NCI-H82 treated with DMSO at 0.1 percent for 48 hours (cell line): ENCODE data around the gene VGLL3.
"Not testable (repeated sequence)": the region's sequence is repeated elsewhere in the genome, so short reads cannot be mapped to it uniquely, and the experiment has no call there.

Source experiments
- DNase-seq: peaks from one replicate; lab custom pipeline; 2025; ENCODE audit not compliant: unreplicated experiment; lab: John Stamatoyannopoulos, UW

VGLL3 gene

GRCh38 chr3:86990734-86991481 is at the start of gene VGLL3:
Gene VGLL3, minus strand, starts transcription at chr3:86991149. Its CDS starts 406 bp downstream, at chr3:86990743.
- DNase-seq, result no peak

GRCh38 chr3:87037652-87038051 is 46.7 kb upstream of the VGLL3 start:
- no peak for DNase-seq

GRCh38 chr3:87036671-87037070 is 45.7 kb upstream of the VGLL3 start:
- no peak for DNase-seq

- DNase-seq, result no peak
Measured at GRCh38 chr3:87035339-87035738, 44.4 kb upstream of the VGLL3 start.

GRCh38 chr3:87033205-87033604 is 42.3 kb upstream of the VGLL3 start:
- DNase-seq, result no peak

GRCh38 chr3:87025661-87026645 is 35.0 kb upstream of the VGLL3 start:
- no peak for DNase-seq

GRCh38 chr3:87017370-87017769 is 26.4 kb upstream of the VGLL3 start:
- not testable (repeated sequence) for DNase-seq

- no peak for DNase-seq
Measured at GRCh38 chr3:87009271-87009670, 18.3 kb upstream of the VGLL3 start.

- no peak for DNase-seq
Measured at GRCh38 chr3:87006844-87007439, 16.0 kb upstream of the VGLL3 start.

GRCh38 chr3:87004883-87005282 is 13.9 kb upstream of the VGLL3 start:
- no peak for DNase-seq

- DNase-seq, result no peak
Measured at GRCh38 chr3:87002346-87002745, 11.4 kb upstream of the VGLL3 start.

- no peak for DNase-seq
Measured at GRCh38 chr3:87001473-87002098, 10.6 kb upstream of the VGLL3 start.

- DNase-seq, result no peak
Measured at GRCh38 chr3:87000940-87001339, 10.0 kb upstream of the VGLL3 start.

GRCh38 chr3:86998569-86998968 is 7.6 kb upstream of the VGLL3 start:
- no peak for DNase-seq

- DNase-seq, result no peak
Measured at GRCh38 chr3:86996261-86996955, 5.5 kb upstream of the VGLL3 start.

- no peak for DNase-seq
Measured at GRCh38 chr3:86995537-86995936, 4.6 kb upstream of the VGLL3 start.

GRCh38 chr3:86993704-86994103 is 2.8 kb upstream of the VGLL3 start:
- DNase-seq, result no peak

- DNase-seq, result no peak
Measured at GRCh38 chr3:86991840-86992435, 989 bp upstream of the VGLL3 start.

GRCh38 chr3:86991482-86991815 is 500 bp upstream of the VGLL3 start:
- no peak for DNase-seq

GRCh38 chr3:86990012-86990733 is 776 bp downstream of the VGLL3 start:
- DNase-seq, result no peak
